ENCODE measurements around the gene ZCWPW1.

DNA sequence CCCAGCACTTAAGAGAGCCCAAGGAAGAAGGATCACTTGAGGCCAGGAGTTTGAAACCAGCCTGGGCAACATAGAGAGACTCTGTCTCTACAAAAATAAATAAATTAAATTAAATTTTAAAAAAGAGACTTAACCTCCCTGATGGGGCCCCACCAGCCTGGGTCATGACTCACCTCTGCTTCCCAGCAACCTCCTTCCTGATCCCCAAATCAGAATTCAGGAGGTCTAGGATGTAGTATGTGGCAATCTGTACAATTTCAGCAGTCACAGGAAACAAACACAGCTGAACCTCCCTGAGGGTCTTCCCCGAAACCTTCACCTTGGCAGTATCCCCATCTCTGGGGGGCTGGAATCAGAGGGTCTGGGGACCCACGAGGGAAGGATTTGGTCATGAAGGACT, 17.5 kb upstream of the ZCWPW1 start:
- TF ChIP-seq CTCF (IDR thresholded peaks at IDR 0.05 in 2 of 3, conservative IDR thresholded peaks at IDR 0.05 in 1 of 3; ENCODE audit: control insufficient read depth in 2 of 3, extremely low read depth in 1 of 3, insufficient read depth in 1 of 3, low read depth in 3 of 3, low read length in 3 of 3) (no peak), PAX5 (IDR thresholded peaks at IDR 0.05; ENCODE audit: borderline replicate concordance, low read depth, low read length) (no peak)
